OCI-LY3 (cell line): ENCODE measurements around the gene KCNE1.

ENCODE experiments used
- EZH2phosphoT487 ChIP-seq: fragments of 200-600 bp; shearing (Covaris generic); IDR thresholded peaks from 2 replicates; pipeline ENCODE4 v1.6.1; 2018; ENCODE audit warnings: antibody characterized with exemption, mixed run types, low read depth
- TF ChIP-seq, protein P1 (sequence below): fragments of 200-600, 300-600 bp; sonication (generic); IDR thresholded peaks from 2 replicates; pipeline ENCODE4 v1.5.1; 2014; ENCODE audit warnings: antibody characterized with exemption, low read length, low read depth

- TF ChIP-seq, protein P1, sequence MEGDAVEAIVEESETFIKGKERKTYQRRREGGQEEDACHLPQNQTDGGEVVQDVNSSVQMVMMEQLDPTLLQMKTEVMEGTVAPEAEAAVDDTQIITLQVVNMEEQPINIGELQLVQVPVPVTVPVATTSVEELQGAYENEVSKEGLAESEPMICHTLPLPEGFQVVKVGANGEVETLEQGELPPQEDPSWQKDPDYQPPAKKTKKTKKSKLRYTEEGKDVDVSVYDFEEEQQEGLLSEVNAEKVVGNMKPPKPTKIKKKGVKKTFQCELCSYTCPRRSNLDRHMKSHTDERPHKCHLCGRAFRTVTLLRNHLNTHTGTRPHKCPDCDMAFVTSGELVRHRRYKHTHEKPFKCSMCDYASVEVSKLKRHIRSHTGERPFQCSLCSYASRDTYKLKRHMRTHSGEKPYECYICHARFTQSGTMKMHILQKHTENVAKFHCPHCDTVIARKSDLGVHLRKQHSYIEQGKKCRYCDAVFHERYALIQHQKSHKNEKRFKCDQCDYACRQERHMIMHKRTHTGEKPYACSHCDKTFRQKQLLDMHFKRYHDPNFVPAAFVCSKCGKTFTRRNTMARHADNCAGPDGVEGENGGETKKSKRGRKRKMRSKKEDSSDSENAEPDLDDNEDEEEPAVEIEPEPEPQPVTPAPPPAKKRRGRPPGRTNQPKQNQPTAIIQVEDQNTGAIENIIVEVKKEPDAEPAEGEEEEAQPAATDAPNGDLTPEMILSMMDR: no peak
- no peak for TF ChIP-seq EZH2phosphoT487
Measured at GRCh38 chr21:34546542-34546941, 34.5 kb upstream of the KCNE1 start.
